GM20431 (cell line): ENCODE data around the gene PRPF8.

Source experiments
- in situ Hi-C: fragments of 300-500 bp; cut with MseI, MboI; formaldehyde crosslinking; loops from one replicate; pipeline ENCODE4 v1.15.0; 2020; ENCODE audit warnings: low sequenced_read_pairs; ENCODE audit not compliant: unreplicated experiment

PRPF8 gene

GRCh38 chr17:1605681-1606351 lies 78.9 kb downstream of the PRPF8 start:
- in situ Hi-C loops: no loop called here

- in situ Hi-C loops: no loop called here
Observed at GRCh38 chr17:1604831-1605528, 79.7 kb downstream of the PRPF8 start.

- in situ Hi-C loops: no loop called here
Observed at GRCh38 chr17:1601571-1601970, 83.1 kb downstream of the PRPF8 start.
